ENCODE measurements around the gene TMEM145.

DNA sequence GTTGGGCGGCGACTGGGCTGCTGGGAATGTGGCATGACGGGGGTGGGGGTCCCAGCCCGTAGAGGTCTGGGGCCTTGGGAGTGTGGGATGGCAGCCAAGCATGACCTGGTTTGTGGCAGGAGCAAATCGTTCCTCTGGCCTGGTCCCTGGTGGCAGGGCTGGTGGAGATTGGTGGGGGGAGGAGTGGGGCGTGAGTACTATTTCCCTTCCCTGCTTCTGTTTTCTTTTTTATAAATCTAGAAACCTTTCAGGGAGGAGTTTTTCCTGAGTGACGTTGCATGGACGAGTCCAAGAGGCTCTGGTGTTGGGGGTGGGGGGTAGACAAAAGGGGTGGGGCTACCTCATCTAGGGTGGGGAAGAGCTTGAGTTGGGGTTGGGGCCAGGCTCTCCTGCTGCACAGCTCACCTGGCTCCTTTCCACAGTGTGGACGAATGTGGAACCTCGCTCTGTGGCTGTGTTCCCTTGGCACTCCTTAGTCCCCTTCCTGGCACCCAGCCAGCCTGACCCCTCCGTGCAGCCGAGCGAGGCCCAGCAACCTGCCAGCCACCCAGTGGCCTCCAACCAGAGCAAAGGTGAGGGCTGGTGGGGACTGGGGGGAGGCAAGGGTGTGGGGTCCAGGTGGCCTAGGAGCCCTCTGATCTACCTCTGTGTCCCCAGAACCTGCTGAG is 26.6 kb upstream of the TMEM145 start:
- TF ChIP-seq, protein P1, sequence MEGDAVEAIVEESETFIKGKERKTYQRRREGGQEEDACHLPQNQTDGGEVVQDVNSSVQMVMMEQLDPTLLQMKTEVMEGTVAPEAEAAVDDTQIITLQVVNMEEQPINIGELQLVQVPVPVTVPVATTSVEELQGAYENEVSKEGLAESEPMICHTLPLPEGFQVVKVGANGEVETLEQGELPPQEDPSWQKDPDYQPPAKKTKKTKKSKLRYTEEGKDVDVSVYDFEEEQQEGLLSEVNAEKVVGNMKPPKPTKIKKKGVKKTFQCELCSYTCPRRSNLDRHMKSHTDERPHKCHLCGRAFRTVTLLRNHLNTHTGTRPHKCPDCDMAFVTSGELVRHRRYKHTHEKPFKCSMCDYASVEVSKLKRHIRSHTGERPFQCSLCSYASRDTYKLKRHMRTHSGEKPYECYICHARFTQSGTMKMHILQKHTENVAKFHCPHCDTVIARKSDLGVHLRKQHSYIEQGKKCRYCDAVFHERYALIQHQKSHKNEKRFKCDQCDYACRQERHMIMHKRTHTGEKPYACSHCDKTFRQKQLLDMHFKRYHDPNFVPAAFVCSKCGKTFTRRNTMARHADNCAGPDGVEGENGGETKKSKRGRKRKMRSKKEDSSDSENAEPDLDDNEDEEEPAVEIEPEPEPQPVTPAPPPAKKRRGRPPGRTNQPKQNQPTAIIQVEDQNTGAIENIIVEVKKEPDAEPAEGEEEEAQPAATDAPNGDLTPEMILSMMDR (conservative IDR thresholded peaks at IDR 0.05; ENCODE audit: low read depth, low read length): no peak
- TF ChIP-seq EZH2 (IDR thresholded peaks at IDR 0.05; ENCODE audit: borderline replicate concordance, low read depth, low read length, poor library complexity, severe bottlenecking): no peak

All from A673 (cell line).